NK-92 (cell line): Measurements from ENCODE around the gene PARD6B.
"Not testable (repeated sequence)": the region's sequence is repeated elsewhere in the genome, so short reads cannot be mapped to it uniquely, and the experiment has no call there.

Experiments
- DNase-seq: peaks from one replicate; lab custom pipeline; 2025; ENCODE audit not compliant: unreplicated experiment; lab: John Stamatoyannopoulos, UW

PARD6B gene

GRCh38 chr20:50794846-50795634 lies 63.7 kb downstream of the PARD6B start, which contains the start of gene BCAS4:
TSS of gene BCAS4 (plus strand) at chr20:50795061. CDS start at chr20:50795084, 23 bp downstream.
- no peak for DNase-seq

GRCh38 chr20:50797142-50797541 lies 65.8 kb downstream of the PARD6B start:
- no peak for DNase-seq

- no peak for DNase-seq
These were observed 67.3 kb downstream of the PARD6B start for GRCh38 chr20:50798650-50799049.

- DNase-seq = no peak
These were observed 68.0 kb downstream of the PARD6B start for GRCh38 chr20:50799176-50799889.

GRCh38 chr20:50799890-50800550 lies 68.6 kb downstream of the PARD6B start:
- no peak for DNase-seq

- not testable (repeated sequence) for DNase-seq
These were observed 69.8 kb downstream of the PARD6B start for GRCh38 chr20:50800986-50801746.

- no peak for DNase-seq
These were observed 70.4 kb downstream of the PARD6B start for GRCh38 chr20:50801747-50802125.

GRCh38 chr20:50802289-50802688 lies 70.9 kb downstream of the PARD6B start:
- no peak for DNase-seq

GRCh38 chr20:50804437-50805348 lies 73.3 kb downstream of the PARD6B start:
- no peak for DNase-seq

GRCh38 chr20:50805349-50805684 lies 73.9 kb downstream of the PARD6B start:
- no peak for DNase-seq

- DNase-seq = no peak
These were observed 74.9 kb downstream of the PARD6B start for GRCh38 chr20:50806126-50806768.
